ENCODE results near the gene RPRML. TPM values are rescaled to one million over a fixed set of nuclear protein-coding genes. Genes with fewer than 3 reads are reported as not detected.
A peak's percentile ranks its signal among the peaks of the same experiment; 100 is the strongest.

The RPRML gene
- total and polyA plus RNA-seq, 3 experiments from 2014 or later = not detected

- Mint-ChIP-seq H3K36me3 (peaks cover 0 to 3% (median 2%) of the 10 kb centered on the region in 3 donors), H3K4me1 (peaks cover 3 to 11% (median 8%) of the 10 kb centered on the region in 3 donors), H3K9me3 (no peaks in the 10 kb centered on the region), H3K27me3 (peaks cover 18 to 33% of the 10 kb centered on the region in 2 donors), H3K4me3 (no peak overlapping the region), H3K27ac (no peak overlapping the region)
- no peak for DNase-seq
- H3K27me3 ChIP-seq (ENCODE audit: insufficient read depth, low read length, poor library complexity, severe bottlenecking) = peaks cover 5% of the 10 kb centered on the region
- no peaks in the 10 kb centered on the region for H3K9me3 ChIP-seq (ENCODE audit: low read length)
- no peak overlapping the region for H3K4me3 ChIP-seq (ENCODE audit: low read length)
- no peak overlapping the region for H3K27ac ChIP-seq (ENCODE audit: low read depth, low read length)
- POLR2A ChIA-PET = no interaction called here
- no peaks in the 10 kb centered on the region for H3K4me1 ChIP-seq (ENCODE audit: insufficient read depth, low read length)
- CTCF ChIA-PET = no interaction called here
- no peaks in the 10 kb centered on the region for H3K36me3 ChIP-seq (ENCODE audit: insufficient read depth, low read length)
These were observed 4.7 kb upstream of the RPRML start for GRCh38 chr17:46983782-46984181.

GRCh38 chr17:46982577-46982976, 3.5 kb upstream of the RPRML start:
- Histone ChIP-seq H3K4me1 (ENCODE audit: insufficient read depth, low read length) (no peaks in the 10 kb centered on the region), H3K9me3 (ENCODE audit: low read length) (no peaks in the 10 kb centered on the region), H3K27me3 (ENCODE audit: insufficient read depth, low read length, poor library complexity, severe bottlenecking) (peaks cover 9% of the 10 kb centered on the region), H3K27ac (ENCODE audit: low read depth, low read length) (no peak overlapping the region), H3K4me3 (ENCODE audit: low read length) (no peak overlapping the region), H3K36me3 (ENCODE audit: insufficient read depth, low read length) (no peaks in the 10 kb centered on the region)
- H3K27ac Mint-ChIP-seq = no peak overlapping the region
- ChIA-PET POLR2A (no interaction called here), CTCF (no interaction called here)
- peaks cover 0 to 3% (median 2%) of the 10 kb centered on the region in 3 donors for H3K36me3 Mint-ChIP-seq
- peak overlapping the region in 1 of 7 donors; percentile 25 for H3K4me3 Mint-ChIP-seq
- peaks cover 10 to 21% (median 16%) of the 10 kb centered on the region in 3 donors for H3K4me1 Mint-ChIP-seq
- no peak for DNase-seq
- H3K27me3 Mint-ChIP-seq = peaks cover 21 to 34% of the 10 kb centered on the region in 2 donors
- H3K9me3 Mint-ChIP-seq = peaks cover 0 to 4% (median 0%) of the 10 kb centered on the region in 5 donors

- H3K4me3 ChIP-seq (ENCODE audit: low read length) = peak overlapping the region; percentile 36
- H3K27me3 ChIP-seq (ENCODE audit: insufficient read depth, low read length, poor library complexity, severe bottlenecking) = peaks cover 9% of the 10 kb centered on the region
- Mint-ChIP-seq H3K9me3 (peaks cover 0 to 4% (median 0%) of the 10 kb centered on the region in 5 donors), H3K4me1 (peaks cover 10 to 21% (median 16%) of the 10 kb centered on the region in 3 donors), H3K36me3 (peaks cover 3 to 8% (median 6%) of the 10 kb centered on the region in 3 donors), H3K27me3 (peaks cover 29 to 48% of the 10 kb centered on the region in 2 donors), H3K4me3 (peak overlapping the region; percentile 46 to 86 (median 77)), H3K27ac (peak overlapping the region in 1 of 8 donors; percentile 19)
- CTCF ChIA-PET = no interaction called here
- no peaks in the 10 kb centered on the region for H3K9me3 ChIP-seq (ENCODE audit: low read length)
- no peak for DNase-seq
- POLR2A ChIA-PET = no interaction called here
- H3K4me1 ChIP-seq (ENCODE audit: insufficient read depth, low read length) = no peaks in the 10 kb centered on the region
- no peaks in the 10 kb centered on the region for H3K36me3 ChIP-seq (ENCODE audit: insufficient read depth, low read length)
- H3K27ac ChIP-seq (ENCODE audit: low read depth, low read length) = no peak overlapping the region
These were observed 435 bp downstream of the RPRML start for GRCh38 chr17:46978489-46979146.

- CTCF ChIA-PET = no interaction called here
- Histone ChIP-seq H3K36me3 (ENCODE audit: insufficient read depth, low read length) (no peaks in the 10 kb centered on the region), H3K4me1 (ENCODE audit: insufficient read depth, low read length) (no peaks in the 10 kb centered on the region), H3K27me3 (ENCODE audit: insufficient read depth, low read length, poor library complexity, severe bottlenecking) (peaks cover 9% of the 10 kb centered on the region), H3K4me3 (ENCODE audit: low read length) (no peak overlapping the region), H3K27ac (ENCODE audit: low read depth, low read length) (no peak overlapping the region), H3K9me3 (ENCODE audit: low read length) (no peaks in the 10 kb centered on the region)
- peaks cover 0 to 4% (median 0%) of the 10 kb centered on the region in 5 donors for H3K9me3 Mint-ChIP-seq
- H3K27ac Mint-ChIP-seq = peak overlapping the region in 1 of 8 donors; percentile 47
- POLR2A ChIA-PET = interaction anchor here (0.5 kb wide), 1 partner anchor 23 kb away, joined by 11 read pairs; no protein-coding TSS in a partner anchor
- peak overlapping the region; percentile 74 to 86 (median 80) for H3K4me3 Mint-ChIP-seq
- peaks cover 10 to 21% (median 16%) of the 10 kb centered on the region in 3 donors for H3K4me1 Mint-ChIP-seq
- H3K36me3 Mint-ChIP-seq = peaks cover 3 to 8% (median 6%) of the 10 kb centered on the region in 3 donors
- DNase-seq = no peak
- H3K27me3 Mint-ChIP-seq = peaks cover 29 to 48% of the 10 kb centered on the region in 2 donors
These were observed 1.1 kb downstream of the RPRML start for GRCh38 chr17:46977750-46978488.

- Histone ChIP-seq H3K4me1 (ENCODE audit: insufficient read depth, low read length) (no peaks in the 10 kb centered on the region), H3K9me3 (ENCODE audit: low read length) (no peaks in the 10 kb centered on the region), H3K27me3 (ENCODE audit: insufficient read depth, low read length, poor library complexity, severe bottlenecking) (peaks cover 9% of the 10 kb centered on the region), H3K4me3 (ENCODE audit: low read length) (no peak overlapping the region), H3K36me3 (ENCODE audit: insufficient read depth, low read length) (no peaks in the 10 kb centered on the region), H3K27ac (ENCODE audit: low read depth, low read length) (no peak overlapping the region)
- Mint-ChIP-seq H3K36me3 (peaks cover 3 to 8% (median 4%) of the 10 kb centered on the region in 3 donors), H3K27me3 (peaks cover 29 to 48% of the 10 kb centered on the region in 2 donors), H3K27ac (peak overlapping the region in 1 of 8 donors; percentile 47), H3K9me3 (peaks cover 0 to 4% (median 0%) of the 10 kb centered on the region in 5 donors), H3K4me1 (peaks cover 10 to 21% (median 16%) of the 10 kb centered on the region in 3 donors), H3K4me3 (peak overlapping the region in 4 of 7 donors; percentile 13 to 80 (median 46))
- POLR2A ChIA-PET = interaction anchor here (0.5 kb wide), 1 partner anchor 24 kb away, joined by 11 read pairs; no protein-coding TSS in a partner anchor
- no peak for DNase-seq
- CTCF ChIA-PET = no interaction called here
These were observed 1.7 kb downstream of the RPRML start for GRCh38 chr17:46977348-46977747.

GRCh38 chr17:46976626-46977270, 2.3 kb downstream of the RPRML start:
- Mint-ChIP-seq H3K27ac (no peak overlapping the region), H3K4me1 (peaks cover 10 to 21% (median 16%) of the 10 kb centered on the region in 3 donors), H3K36me3 (peaks cover 3 to 8% (median 4%) of the 10 kb centered on the region in 3 donors), H3K4me3 (peak overlapping the region in 2 of 7 donors; percentile 13 to 29), H3K27me3 (peaks cover 26 to 48% of the 10 kb centered on the region in 2 donors), H3K9me3 (peaks cover 0 to 4% (median 0%) of the 10 kb centered on the region in 5 donors)
- DNase-seq = no peak
- ChIA-PET CTCF (no interaction called here), POLR2A (no interaction called here)
- no peaks in the 10 kb centered on the region for H3K36me3 ChIP-seq (ENCODE audit: insufficient read depth, low read length)
- H3K27me3 ChIP-seq (ENCODE audit: insufficient read depth, low read length, poor library complexity, severe bottlenecking) = peaks cover 9% of the 10 kb centered on the region
- H3K27ac ChIP-seq (ENCODE audit: low read depth, low read length) = no peak overlapping the region
- no peaks in the 10 kb centered on the region for H3K4me1 ChIP-seq (ENCODE audit: insufficient read depth, low read length)
- no peak overlapping the region for H3K4me3 ChIP-seq (ENCODE audit: low read length)
- H3K9me3 ChIP-seq (ENCODE audit: low read length) = no peaks in the 10 kb centered on the region

GRCh38 chr17:46975287-46975686, 3.8 kb downstream of the RPRML start:
- peak overlapping the region in 1 of 7 donors; percentile 13 for H3K4me3 Mint-ChIP-seq
- POLR2A ChIA-PET = no interaction called here
- H3K36me3 Mint-ChIP-seq = peaks cover 4 to 5% (median 4%) of the 10 kb centered on the region in 3 donors
- peaks cover 0 to 4% (median 0%) of the 10 kb centered on the region in 5 donors for H3K9me3 Mint-ChIP-seq
- no peak overlapping the region for H3K27ac Mint-ChIP-seq
- Histone ChIP-seq H3K27ac (ENCODE audit: low read depth, low read length) (no peak overlapping the region), H3K36me3 (ENCODE audit: insufficient read depth, low read length) (no peaks in the 10 kb centered on the region), H3K9me3 (ENCODE audit: low read length) (no peaks in the 10 kb centered on the region), H3K4me3 (ENCODE audit: low read length) (no peak overlapping the region), H3K4me1 (ENCODE audit: insufficient read depth, low read length) (no peaks in the 10 kb centered on the region), H3K27me3 (ENCODE audit: insufficient read depth, low read length, poor library complexity, severe bottlenecking) (peaks cover 9% of the 10 kb centered on the region)
- peaks cover 10 to 20% (median 15%) of the 10 kb centered on the region in 3 donors for H3K4me1 Mint-ChIP-seq
- DNase-seq = no peak
- H3K27me3 Mint-ChIP-seq = peaks cover 24 to 38% of the 10 kb centered on the region in 2 donors
- CTCF ChIA-PET = no interaction called here
